SK-N-SH (cell line): Measurements from ENCODE around the gene TBX15. TPM values are rescaled to one million over a fixed set of nuclear protein-coding genes. Genes with fewer than 3 reads are reported as not detected.

ENCODE experiments used
- CTCF ChIA-PET: fragments of 300-600, 350-600 bp; formaldehyde crosslinking; extraction: SDS; loops from one replicate; lab custom pipeline; 2021; lab: Yijun Ruan, JAX
- POLR2A ChIA-PET: fragments of 350-600 bp; sonication (Branson Sonifier 250); formaldehyde crosslinking; extraction: SDS; loops from one replicate; lab custom pipeline; 2020; ENCODE audit warnings: antibody characterized with exemption, inconsistent platforms; lab: Yijun Ruan, JAX
- DNase-seq: peaks from one replicate; pipeline ENCODE4 v3.0.0; 2012
- H2AFZ ChIP-seq: fragments of 200-600 bp; sonication (generic); 2 replicates; pipeline ENCODE4 v1.8.1; 2016; ENCODE audit warnings: antibody characterized with exemption, mild to moderate bottlenecking, low read depth
- H3F3A ChIP-seq: fragments of 200-600 bp; sonication (generic); replicated peaks from 2 replicates; pipeline ENCODE3; 2016; ENCODE audit warnings: antibody characterized with exemption, mild to moderate bottlenecking; ENCODE audit not compliant: insufficient read depth
- H3K27ac ChIP-seq, 2 experiments: fragments of 200-500 bp in 1 of 2; fragments of 200-600 bp in 1 of 2; sonication (Bioruptor generic) in 1 of 2; sonication (generic), shearing (Covaris generic) in 1 of 2; 2 replicates each; pipeline versions ENCODE4 v1.5.1 to v1.6.1; 2014 to 2016; ENCODE audit warnings: low read depth in 2 of 2, inconsistent platforms in 1 of 2, low read length in 1 of 2, mild to moderate bottlenecking in 1 of 2, mixed read lengths in 1 of 2
- H3K27me3 ChIP-seq: fragments of 200-600 bp; sonication (generic), shearing (Covaris generic); 2 replicates; pipeline ENCODE4 v1.6.1; 2016; ENCODE audit warnings: mixed run types; ENCODE audit not compliant: insufficient read depth
- H3K36me3 ChIP-seq, 2 experiments: fragments of 200-500 bp in 1 of 2; fragments of 200-600 bp in 1 of 2; sonication (Bioruptor generic) in 1 of 2; sonication (generic) in 1 of 2; replicated peaks in 1 of 2; 2 replicates each; pipeline versions ENCODE3 to v1.5.1; 2014 to 2016; ENCODE audit warnings: low read length in 1 of 2, mild to moderate bottlenecking in 1 of 2; ENCODE audit not compliant: insufficient read depth in 2 of 2, control insufficient read depth in 1 of 2
- H3K4me1 ChIP-seq, 2 experiments: fragments of 200-500 bp in 1 of 2; fragments of 200-600 bp in 1 of 2; sonication (Bioruptor generic) in 1 of 2; sonication (generic), shearing (Covaris generic) in 1 of 2; 2 replicates each; pipeline versions ENCODE4 v1.5.1 to v1.6.1; 2014 to 2016; ENCODE audit warnings: low read depth in 1 of 2, low read length in 1 of 2, mixed run types in 1 of 2; ENCODE audit not compliant: insufficient read depth in 2 of 2, control insufficient read depth in 1 of 2
- H3K4me2 ChIP-seq: fragments of 200-600 bp; sonication (generic), shearing (Covaris generic); 2 replicates; pipeline ENCODE4 v1.6.1; 2017; ENCODE audit warnings: mixed run types
- H3K4me3 ChIP-seq, 2 experiments: fragments of 200-500 bp in 1 of 2; fragments of 200-600 bp in 1 of 2; sonication (Bioruptor generic) in 1 of 2; sonication (generic), shearing (Covaris generic) in 1 of 2; 2 replicates each; pipeline versions ENCODE4 v1.5.1 to v1.8.1; 2014 to 2016; ENCODE audit warnings: low read depth in 2 of 2, inconsistent platforms in 1 of 2, low read length in 1 of 2, mild to moderate bottlenecking in 1 of 2, mixed read lengths in 1 of 2, moderate library complexity in 1 of 2
- H3K79me2 ChIP-seq: fragments of 200-600 bp; sonication (generic); 2 replicates; pipeline ENCODE4 v1.8.1; 2017; ENCODE audit warnings: mild to moderate bottlenecking; ENCODE audit not compliant: insufficient read depth
- H3K9ac ChIP-seq: fragments of 200-600 bp; sonication (generic); 2 replicates; pipeline ENCODE4 v1.6.1; 2017; ENCODE audit warnings: mixed run types
- H3K9me2 ChIP-seq: fragments of 200-600 bp; sonication (generic); 2 replicates; pipeline ENCODE4 v1.6.1; 2017; ENCODE audit warnings: mixed run types
- H3K9me3 ChIP-seq: fragments of 200-600 bp; sonication (generic); 2 replicates; pipeline ENCODE4 v1.6.1; 2017; ENCODE audit warnings: mixed run types, mild to moderate bottlenecking, moderate library complexity
- H4K20me1 ChIP-seq: fragments of 200-600 bp; sonication (generic); 2 replicates; pipeline ENCODE4 v1.6.1; 2017; ENCODE audit warnings: mild to moderate bottlenecking, mixed run types; ENCODE audit not compliant: insufficient read depth
- EZH2phosphoT487 ChIP-seq: fragments of 200-600 bp; sonication (generic); IDR thresholded peaks from 2 replicates; pipeline ENCODE4 v1.6.1; 2017; ENCODE audit warnings: low read depth, mixed run types, mild to moderate bottlenecking, antibody characterized with exemption, moderate library complexity, borderline replicate concordance
- RCOR1 ChIP-seq: fragments of 150-350 bp; IDR thresholded peaks from 2 replicates; pipeline ENCODE4 v1.6.1; 2017; ENCODE audit warnings: antibody characterized with exemption, low read length
- SIN3A ChIP-seq: IDR thresholded peaks from 2 replicates; pipeline ENCODE4 v1.6.1; 2012; ENCODE audit warnings: low read depth, mild to moderate bottlenecking, low read length, moderate library complexity, borderline replicate concordance
- WGBS: methylation state at CpG from one replicate; pipeline ENCODE4 v1.1.6; 2017; ENCODE audit warnings: low lambda C conversion rate; 5-methylcytosine and 5-hydroxymethylcytosine counted together
- polyA plus RNA-seq, 3 experiments: library from polyadenylated mRNA; depleted of rRNA; stranded (reverse); fragments of >200 nt; gene quantifications; 2 replicates each; pipeline ENCODE4 v1.2.3, GENCODE V29; 2012

TBX15 gene
- polyA plus RNA-seq, 1 of the 3 experiments (the other 2 are of a cell fraction), result 0.02 TPM

GRCh38 chr1:118986555-118987467 lies 1.3 kb downstream of the TBX15 start:
- H3K9ac ChIP-seq, result no peak overlapping the region
- peak overlapping the region; percentile 85 for H3K4me2 ChIP-seq
- H3K4me1 ChIP-seq, result no peaks in the 10 kb centered on the region; a peak in 1 of 4 replicates
- no peaks in the 10 kb centered on the region for H3K36me3 ChIP-seq
- peaks cover 6% of the 10 kb centered on the region for H3F3A ChIP-seq
- TF ChIP-seq SIN3A (no peak), EZH2phosphoT487 (peak; percentile 18; the same call in 1 of the 2 replicates)
- ChIA-PET CTCF (interaction anchor here (1.0 to 2.3 kb wide), 2 partner anchors 19 to 21 kb away, joined by 3 to 6 read pairs; no protein-coding TSS in a partner anchor), POLR2A (interaction anchor here (0.6 kb wide), 1 partner anchor 972 kb away, joined by 3 read pairs; no protein-coding TSS in a partner anchor)
- peak overlapping the region; percentile 24 to 54 for H3K4me3 ChIP-seq
- DNase-seq, result no peak
- H3K9me3 ChIP-seq, result no peaks in the 10 kb centered on the region
- no peaks in the 10 kb centered on the region for H3K9me2 ChIP-seq
- no peak overlapping the region for H3K27ac ChIP-seq
- WGBS, result 10% methylated on average over 37 of the region's 42 CpGs
- 0 out of 2 replicates have a peak overlapping the region, but pooled peaks have one; percentile 46 for H2AFZ ChIP-seq
- no peaks in the 10 kb centered on the region for H4K20me1 ChIP-seq
- H3K79me2 ChIP-seq, result no peaks in the 10 kb centered on the region
- peaks cover 100% of the 10 kb centered on the region for H3K27me3 ChIP-seq

- H3K9ac ChIP-seq, result no peak overlapping the region
- ChIA-PET CTCF (interaction anchor here (1.2 to 2.3 kb wide), 2 partner anchors 22 to 23 kb away, joined by 3 to 6 read pairs; no protein-coding TSS in a partner anchor), POLR2A (interaction anchor here (0.6 kb wide), 1 partner anchor 971 kb away, joined by 3 read pairs; no protein-coding TSS in a partner anchor)
- no peaks in the 10 kb centered on the region for H3K9me3 ChIP-seq
- H3K36me3 ChIP-seq, result no peaks in the 10 kb centered on the region
- peak; percentile 11 for DNase-seq
- peaks cover 98% of the 10 kb centered on the region for H3K27me3 ChIP-seq
- no peak overlapping the region for H2AFZ ChIP-seq
- H3K4me2 ChIP-seq, result no peak overlapping the region
- WGBS, result 24% methylated on average over 34 of the region's 34 CpGs
- H3K9me2 ChIP-seq, result no peaks in the 10 kb centered on the region
- no peaks in the 10 kb centered on the region for H4K20me1 ChIP-seq
- peak; percentile 80; the same call in 1 of the 2 replicates for TF ChIP-seq EZH2phosphoT487
- no peak for TF ChIP-seq RCOR1
- no peak overlapping the region for H3K27ac ChIP-seq
- H3K4me3 ChIP-seq, result no peak overlapping the region
- no peaks in the 10 kb centered on the region; a peak in 1 of 4 replicates for H3K4me1 ChIP-seq
- H3F3A ChIP-seq, result peaks cover 6% of the 10 kb centered on the region
- no peaks in the 10 kb centered on the region for H3K79me2 ChIP-seq
Measured at GRCh38 chr1:118985640-118986554, 2.2 kb downstream of the TBX15 start.
